Ramos (cell line): Measurements from ENCODE around the gene TNF.
"Not testable (repeated sequence)": the region's sequence is repeated elsewhere in the genome, so short reads cannot be mapped to it uniquely, and the experiment has no call there.

Experiments used
- in situ Hi-C: fragments of 300-500 bp; cut with MboI; formaldehyde crosslinking; loops from one replicate; pipeline ENCODE4 v1.14.3; 2022; ENCODE audit warnings: low sequenced_read_pairs; ENCODE audit not compliant: unreplicated experiment

TNF gene

DNA sequence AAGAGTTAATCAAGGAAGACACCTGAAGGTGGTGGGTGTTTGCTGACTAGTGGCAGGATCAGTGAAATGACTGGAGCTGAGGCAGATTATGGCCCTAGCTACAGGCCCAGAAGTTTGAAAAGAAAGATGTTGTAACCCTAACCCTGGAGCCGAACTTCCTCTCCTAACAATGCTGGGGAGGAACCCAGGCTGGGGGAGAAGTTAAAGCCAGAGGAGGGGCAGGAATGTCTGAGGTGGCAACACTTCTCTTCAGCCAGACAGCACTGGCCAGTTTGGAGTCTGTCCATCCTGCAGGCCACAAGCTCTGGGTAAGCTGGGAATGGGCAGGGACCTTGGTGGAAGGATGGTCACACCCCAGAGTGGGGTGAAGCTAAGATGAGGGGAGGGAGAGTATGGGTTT is 10.6 kb downstream of the TNF start, which contains the start of gene LST1:
Gene LST1 (plus strand): TSS at position 270 of the 400 bp plus-strand sequence. CDS start 1,023 bp downstream, outside the sequence.
- in situ Hi-C loops, result no loop called here

DNA sequence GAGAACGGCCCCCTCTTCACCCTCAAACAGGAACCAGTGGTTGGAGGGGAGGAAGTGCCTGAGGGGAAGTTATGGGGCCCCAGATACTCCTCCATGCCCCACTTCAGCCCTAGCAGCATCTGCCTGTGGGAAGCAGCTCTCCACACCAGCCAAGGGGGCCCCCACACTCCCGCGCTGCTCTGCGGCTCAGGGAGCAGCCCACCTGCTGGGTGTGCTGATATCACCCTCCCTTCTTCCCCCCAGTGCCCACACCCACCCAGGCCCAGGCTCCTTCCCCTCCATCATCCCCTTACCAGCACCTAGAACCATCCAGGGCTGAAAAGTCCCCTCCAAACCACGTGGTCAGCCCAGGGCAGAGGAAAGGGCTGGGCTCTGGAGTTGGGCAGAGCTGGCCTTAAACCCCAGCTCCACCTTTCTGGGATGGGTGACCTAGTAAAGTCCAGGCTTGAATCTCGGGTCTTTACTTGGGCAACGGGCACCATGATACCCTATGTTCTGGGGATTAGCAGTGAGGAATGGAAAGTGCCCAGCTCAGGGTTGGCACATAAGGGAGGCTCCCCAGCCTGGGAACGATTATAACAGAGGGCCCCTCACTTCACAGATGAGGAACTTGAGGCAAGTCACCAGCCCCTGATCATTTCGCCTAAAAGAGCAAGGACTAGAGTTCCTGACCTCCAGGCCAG is 11.4 kb downstream of the TNF start:
- in situ Hi-C loops, result no loop called here

DNA sequence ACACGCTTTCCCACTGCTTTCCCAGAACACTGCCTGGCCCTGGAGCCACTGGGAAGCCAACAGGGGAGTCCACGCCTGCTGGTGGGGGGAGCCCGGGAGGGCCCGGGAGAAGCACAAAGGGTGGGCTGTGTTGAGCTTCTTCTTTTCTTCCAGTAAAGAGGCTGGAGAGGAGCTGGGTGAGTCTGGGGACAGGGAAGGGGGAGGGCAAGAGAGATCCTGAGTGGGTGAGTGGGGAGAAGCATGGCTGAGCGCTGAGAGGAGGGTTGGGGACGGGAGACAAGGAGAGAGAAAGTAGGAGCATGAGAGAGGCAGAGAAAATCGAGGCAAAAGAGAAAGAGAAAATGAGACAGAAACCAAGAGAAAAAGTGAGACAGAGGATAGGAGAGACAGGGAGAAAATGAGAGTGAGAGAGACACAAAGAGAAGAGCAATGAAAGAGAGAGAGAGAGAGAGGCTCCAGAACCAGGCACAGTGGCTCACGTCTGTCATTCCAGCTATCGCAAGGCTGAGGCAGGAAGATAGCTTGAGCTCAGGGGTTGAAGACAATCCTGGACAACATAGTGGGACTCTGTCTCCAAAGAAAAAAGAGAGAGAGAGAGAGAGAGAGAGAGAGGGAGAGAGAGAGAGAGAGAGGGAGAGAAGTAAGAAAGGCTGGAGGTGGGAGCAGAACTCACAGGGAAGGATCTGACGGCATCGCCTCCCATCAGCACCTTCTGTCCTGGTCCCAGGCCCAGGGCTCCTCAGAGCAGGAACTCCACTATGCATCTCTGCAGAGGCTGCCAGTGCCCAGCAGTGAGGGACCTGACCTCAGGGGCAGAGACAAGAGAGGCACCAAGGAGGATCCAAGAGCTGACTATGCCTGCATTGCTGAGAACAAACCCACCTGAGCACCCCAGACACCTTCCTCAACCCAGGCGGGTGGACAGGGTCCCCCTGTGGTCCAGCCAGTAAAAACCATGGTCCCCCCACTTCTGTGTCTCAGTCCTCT is 12.7 kb downstream of the TNF start:
- in situ Hi-C loops, result no loop called here

DNA sequence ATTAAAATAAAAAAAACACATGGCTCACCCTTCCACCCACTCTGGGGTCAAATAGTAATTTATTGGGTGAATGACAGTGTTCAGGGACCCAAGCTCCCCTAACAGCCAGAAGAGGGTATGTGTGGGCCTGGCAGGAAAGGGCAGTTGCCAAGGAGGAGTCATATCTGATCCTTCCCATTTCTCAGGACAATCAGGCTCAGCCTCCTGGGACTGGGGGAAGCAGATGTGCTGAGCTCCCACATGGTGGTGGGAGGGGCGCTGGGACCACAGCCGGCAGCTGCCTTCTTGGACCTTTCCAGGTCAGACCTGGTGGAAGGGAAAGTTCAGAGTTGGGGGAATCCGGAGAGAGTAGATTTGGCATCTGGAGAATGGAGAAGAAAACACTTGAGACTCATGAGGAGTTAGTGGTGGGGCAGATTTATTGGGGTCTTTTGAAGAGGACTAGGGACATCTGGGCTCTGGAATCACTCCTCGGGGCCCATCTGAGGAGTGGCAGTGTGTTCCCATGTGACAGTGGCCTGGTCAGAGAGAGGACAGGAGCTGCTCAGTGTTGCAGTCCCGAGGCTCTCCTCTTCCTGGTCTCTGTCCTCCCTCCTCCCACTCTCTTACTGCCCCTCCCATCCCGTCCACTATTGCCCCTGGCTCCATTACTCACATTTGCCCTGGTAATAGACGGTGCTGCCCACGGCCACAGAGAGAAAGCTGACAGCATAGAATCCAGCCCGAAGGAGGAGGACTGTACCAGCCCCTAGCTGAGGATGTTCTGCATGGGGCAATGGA is 13.7 kb downstream of the TNF start:
- in situ Hi-C loops, result no loop called here

DNA sequence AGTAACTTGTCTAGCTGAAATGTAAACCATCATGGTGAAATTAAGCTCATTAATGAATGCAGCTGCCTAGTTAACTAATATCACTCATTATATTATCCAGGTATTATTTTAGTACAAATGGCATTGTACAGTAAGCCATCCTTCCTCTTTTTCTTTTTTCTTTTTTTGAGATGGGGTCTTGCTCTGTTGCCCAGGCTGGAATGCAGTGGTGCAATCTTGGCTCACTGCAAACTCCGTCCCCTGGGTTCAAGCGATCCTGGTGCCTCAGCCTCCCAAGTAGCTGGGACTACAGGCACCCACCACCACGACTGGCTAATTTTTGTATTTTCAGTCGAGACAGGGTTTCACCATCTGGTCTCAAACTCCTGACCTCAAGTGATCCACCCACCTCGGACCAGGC is 15.3 kb downstream of the TNF start:
- in situ Hi-C loops, result not testable (repeated sequence)

DNA sequence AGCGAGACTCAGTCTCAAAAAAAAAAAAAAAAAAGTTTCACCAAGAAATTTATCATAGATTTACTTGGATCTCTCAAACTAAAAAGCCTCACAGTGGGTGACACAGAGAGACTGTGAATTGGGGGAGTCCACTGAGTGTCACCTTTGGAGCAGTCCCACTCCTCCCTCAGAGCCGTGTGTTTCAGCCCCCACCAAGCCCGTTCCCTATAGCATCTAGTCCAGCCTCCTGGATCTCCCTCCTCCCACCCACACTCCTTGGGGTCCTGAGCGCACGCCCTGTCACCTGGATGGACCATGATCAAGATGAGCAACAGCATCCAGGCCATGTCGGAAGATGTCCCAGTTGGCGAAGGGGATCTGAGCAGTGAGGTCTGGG is 17.0 kb downstream of the TNF start:
- in situ Hi-C loops, result no loop called here

DNA sequence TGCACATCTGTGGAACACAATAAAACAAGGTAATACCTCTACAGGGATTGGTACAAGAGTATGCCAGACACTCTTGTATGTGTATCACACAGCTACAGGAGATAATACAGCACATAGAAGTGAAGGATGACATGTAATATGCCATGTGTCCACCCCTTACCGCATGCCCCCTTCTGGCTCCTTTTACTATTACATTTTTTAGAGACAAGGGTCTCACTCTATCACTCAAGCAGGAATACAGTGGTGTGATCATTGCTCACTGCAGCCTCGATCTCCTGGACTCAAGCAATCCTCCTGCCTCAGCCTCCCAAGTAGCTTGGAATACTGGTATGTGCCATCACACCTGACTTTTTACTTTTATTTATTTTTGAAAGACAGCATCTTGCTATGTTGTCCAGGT is 21.6 kb downstream of the TNF start:
- in situ Hi-C loops, result loop anchor here (5.0 kb wide), 2 partner anchors 50 to 105 kb away; partner anchors contain the start of genes ATP6V1G2 and NFKBIL1

DNA sequence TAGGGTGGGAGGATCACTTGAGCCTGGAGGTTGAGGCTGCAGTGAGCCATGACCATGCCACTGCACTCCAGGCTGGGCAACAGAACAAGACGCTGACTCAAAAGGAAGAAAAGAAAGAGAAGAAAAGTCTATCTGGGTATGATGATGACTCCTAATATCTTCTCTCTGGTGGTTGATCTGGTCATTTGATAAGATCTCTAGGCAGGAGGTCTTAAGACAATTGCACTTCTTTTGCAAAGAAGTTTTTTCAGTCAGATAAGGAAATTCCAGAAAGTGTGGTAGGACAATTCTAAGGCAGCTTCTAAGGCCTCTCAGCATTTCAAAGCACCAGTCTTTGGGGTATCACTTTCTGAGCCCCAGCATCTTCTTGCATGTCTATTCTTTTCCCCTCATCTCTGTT is 32.0 kb downstream of the TNF start:
- in situ Hi-C loops, result no loop called here

DNA sequence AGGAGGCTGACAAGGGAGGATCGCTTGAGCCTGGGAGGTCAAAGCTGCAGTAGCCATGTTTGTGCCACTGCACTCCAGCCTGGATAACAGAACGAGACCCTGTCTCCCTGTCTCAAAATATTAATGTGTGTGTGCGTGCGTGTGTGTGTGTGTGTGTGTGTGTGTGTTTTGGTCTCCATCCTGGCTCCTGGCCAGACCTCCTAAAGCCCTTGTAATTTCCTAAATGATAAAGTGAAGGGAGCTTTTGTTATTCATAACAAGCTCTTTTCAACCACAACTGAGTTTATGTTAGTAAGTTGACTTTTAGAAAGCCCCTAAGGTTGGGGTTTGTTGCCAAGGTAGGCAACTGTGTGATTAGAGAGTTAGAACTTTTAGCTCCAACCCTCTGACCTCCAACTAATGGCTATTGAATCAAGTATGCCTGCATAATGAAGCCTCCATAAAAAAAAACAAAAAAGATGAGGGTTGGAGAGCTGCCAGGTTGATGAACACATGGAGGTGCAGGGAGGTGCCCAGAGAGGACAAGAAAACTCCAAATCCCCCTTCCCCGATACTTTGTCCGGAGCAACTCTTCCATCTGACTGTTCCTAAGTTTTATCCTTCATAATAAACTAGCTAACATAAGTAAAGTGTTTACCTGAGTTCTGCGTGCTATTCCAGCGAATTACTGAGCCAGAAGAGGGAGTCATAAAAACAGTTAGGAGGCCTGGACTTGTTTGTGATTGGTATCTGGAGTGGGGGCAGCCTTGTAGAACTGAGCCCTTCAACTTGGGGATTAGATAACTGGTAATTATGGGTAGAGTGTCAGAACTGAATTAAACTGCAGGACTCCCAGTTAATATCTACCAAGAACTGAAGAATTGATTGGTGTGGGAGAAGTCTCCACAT is 34.4 kb downstream of the TNF start:
- in situ Hi-C loops, result no loop called here

DNA sequence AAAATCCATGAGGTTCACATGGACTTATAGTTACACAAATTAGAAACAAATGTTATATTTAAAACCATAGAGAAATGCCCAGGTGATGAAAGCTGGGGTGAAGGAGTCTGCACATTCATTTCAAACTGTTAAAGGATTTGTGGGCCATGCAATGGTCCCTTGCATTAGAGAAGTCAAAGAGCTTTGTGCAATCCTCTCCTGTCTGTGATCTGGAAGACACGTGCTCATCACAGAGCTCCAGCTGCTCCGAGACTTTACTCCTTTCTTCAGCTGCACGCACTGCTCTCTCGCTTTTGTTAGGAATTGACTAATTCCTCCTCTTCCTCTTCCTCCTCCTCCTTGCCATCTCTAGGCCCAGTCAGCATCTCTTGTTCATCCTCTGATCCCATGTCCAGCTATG is 35.6 kb downstream of the TNF start:
- in situ Hi-C loops, result no loop called here

DNA sequence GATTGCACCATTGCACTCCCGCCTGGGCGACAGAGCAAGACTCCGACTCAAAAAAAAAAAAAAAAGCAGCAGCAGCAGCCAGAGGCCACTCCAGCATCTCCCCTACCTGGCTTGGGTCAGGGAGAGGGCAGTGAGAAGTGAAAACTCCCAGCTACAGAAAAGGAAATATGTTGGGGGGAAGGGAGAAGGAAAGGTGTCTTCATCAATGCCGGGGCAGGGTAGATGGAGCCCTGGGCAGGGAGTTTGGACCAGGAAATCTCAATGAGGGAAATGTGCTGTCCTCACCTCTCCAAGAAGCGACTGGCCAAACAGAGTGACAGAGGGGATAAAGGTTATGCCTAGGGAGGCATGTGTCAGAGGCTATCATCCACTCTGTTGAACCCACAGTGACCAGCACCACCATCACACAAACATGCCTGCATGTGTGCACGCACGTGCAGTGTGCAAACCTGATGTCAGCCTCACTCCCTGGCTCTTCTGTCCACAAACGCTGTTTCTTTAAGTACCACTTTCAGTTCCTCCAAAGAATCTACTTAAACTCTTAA is 38.8 kb downstream of the TNF start:
- in situ Hi-C loops, result no loop called here

DNA sequence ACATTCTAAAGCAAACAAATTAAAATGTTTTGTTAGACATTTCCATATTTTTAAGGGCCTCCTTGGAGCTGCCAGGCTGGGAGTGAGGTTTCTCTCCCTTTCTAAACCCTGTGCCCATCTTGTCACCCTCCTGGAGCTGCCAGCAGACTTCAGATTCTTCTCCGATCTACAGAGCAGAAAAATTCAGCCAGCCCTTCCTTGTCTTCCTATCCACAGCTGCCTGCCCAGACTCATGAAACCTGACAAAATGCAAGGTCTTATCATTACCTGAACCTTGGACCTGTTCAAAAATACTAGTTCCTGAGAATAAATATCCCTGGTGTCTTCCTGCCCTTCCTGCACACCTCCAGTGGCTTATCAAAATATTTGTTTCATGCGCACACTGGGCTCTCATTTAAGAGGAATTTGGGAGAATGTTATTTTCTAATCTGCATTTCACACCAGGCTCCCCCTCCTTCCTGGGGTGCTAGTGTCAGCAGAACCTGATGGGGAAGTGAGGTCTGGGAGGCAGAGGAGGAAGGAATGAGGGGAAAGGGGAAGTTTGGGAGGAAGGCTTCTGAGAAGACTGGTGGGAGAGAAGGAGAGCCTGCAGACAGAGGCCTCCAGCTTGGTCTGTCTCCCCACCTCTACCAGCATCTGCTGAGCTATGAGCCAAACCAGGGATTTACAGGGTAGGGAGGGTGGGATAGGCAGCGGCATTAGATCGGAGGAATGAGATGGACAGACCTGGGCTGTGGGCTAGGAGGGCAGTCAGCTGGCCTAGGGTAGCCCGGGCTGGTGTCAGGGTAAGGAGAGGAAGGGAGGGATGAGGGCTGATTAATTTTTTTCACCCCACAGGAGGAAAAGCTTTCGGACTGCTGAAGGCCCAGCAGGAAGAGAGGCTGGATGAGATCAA is 39.6 kb downstream of the TNF start, which contains the start of gene AIF1:
Gene AIF1 (plus strand): TSS at position 551 of the 895 bp plus-strand sequence. CDS start 96 bp downstream, at position 647.
- in situ Hi-C loops, result no loop called here

DNA sequence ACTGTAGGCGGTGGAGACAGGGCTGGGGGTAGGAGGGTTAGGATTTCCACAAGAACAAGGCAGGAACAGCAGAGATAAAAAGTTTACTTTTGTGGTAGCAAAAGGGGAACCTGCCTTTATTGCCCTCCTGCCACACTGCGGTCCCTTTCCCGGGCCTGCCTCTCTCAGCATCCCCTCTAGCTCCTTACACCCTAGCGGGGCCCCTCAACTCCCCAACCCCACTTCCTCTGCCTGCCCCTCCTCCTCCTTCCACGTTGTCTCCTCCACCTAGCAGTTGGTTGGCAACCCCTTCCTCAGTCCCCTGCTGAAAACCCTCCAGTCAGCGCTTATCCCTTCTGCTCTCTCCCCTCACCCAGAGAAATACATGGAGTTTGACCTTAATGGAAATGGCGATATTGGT is 40.4 kb downstream of the TNF start:
- in situ Hi-C loops, result no loop called here

DNA sequence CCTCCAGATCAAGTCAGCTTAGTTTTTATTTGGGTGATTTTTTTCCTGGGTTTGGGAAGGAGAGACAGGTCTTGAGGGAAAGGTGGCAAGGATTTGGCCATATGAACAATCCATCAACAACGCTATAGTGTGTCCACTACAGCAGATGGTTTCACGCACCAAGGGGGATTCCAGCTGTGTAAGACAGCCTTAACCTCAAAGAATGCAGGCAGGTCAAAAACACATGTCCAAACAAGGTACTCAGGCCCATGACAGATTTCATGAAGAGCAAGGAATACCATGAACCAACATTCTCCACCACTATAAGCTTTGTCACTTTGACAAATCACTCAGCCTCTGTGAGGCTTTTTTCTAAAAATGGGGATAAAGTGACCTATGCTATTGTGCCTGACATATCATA is 41.6 kb downstream of the TNF start:
- in situ Hi-C loops, result no loop called here

DNA sequence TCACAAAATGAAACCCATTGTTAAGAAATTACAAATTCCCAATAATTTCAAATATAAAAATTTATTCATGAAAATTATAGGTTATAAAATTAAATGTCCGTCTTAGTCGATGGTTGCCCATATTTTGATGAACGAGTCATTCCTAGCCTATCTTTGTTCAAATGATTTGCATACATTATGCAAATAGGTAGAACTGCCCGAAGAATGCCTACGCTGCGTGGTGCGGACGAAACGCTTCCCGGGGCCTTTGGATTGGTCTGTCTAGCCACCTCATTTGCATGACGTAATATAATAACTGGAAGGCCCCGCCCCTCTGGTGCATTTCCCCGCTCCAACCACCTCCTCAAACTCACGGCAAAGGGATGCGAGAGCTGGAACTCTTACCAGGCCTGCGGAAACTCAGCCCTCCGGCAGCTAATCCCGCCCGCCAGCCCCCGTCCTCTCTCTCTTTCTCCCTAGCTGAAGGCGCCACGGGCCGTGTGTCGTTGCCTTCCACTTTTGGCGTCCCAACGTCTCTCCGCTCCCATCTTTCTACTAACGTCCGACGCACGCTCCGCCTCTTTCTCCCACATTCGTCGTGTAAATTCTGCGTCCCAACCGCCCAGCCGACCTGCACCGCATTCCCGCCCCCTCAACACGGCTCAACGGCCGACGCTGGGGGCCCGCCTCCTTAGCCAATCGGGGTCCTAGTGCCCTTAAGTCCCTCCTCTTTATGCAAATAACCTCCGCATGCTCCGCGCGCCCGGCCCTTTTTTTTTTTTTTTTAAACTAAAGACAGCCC is 44.6 kb downstream of the TNF start:
- in situ Hi-C loops, result no loop called here

DNA sequence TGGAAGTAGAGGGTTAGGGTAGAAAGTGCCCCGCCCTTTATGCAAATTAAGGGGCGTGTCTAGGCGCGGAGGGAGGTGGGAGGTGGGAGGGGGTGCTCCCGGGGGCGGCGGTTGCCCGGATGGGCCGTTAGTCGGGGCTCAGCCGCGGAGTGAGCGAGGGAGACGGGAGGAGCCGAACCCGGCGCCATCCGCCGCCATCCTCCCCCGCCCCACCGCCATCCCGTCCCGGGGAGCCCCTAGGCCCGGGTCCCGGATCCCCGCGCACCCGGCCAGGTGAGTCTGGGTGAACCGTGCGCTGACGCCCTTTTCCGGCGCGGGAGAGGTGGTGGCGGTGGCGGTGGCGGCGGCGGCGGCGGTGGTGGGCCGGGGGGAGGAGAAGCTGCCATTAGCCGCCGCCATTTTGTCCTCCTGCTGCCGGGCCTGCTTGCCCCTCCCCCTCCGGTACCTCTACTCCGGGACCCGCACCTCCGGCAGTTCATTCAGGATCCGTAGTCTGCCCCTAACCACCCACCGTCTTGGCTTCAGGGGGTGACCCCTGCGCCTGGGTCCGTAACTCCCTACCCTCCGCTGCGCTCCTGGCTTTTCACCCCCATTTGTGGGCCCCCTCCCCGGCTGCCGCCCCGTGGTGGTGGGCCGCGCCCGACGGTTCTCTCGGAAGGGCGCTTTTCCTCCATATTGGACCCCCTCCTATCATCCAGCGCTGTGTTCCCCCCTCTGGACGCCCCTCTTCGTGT is 45.4 kb downstream of the TNF start, which contains the start of gene PRRC2A:
Gene PRRC2A (plus strand): TSS at position 130 of the 734 bp plus-strand sequence. CDS start 2,075 bp downstream, outside the sequence.
- in situ Hi-C loops, result no loop called here
